Neural crest cell (in vitro differentiated cells): ENCODE measurements around the gene ZKSCAN4. TPM values are rescaled to one million over a fixed set of nuclear protein-coding genes. Genes with fewer than 3 reads are reported as not detected.
A peak's percentile ranks its signal among the peaks of the same experiment; 100 is the strongest.

Source experiments
- DNase-seq: peaks from one replicate; pipeline ENCODE4 v3.0.0; 2021; ENCODE audit warnings: low read depth, mixed read lengths, low spot score
- H3K27ac Mint-ChIP-seq: one replicate; pipeline ENCODE4 v1.8.0; 2021; ENCODE audit warnings: mild to moderate bottlenecking, mixed read lengths; ENCODE audit not compliant: unreplicated experiment
- H3K27me3 Mint-ChIP-seq: 2 replicates; pipeline ENCODE4 v1.8.0; 2021; ENCODE audit warnings: low read depth, mild to moderate bottlenecking, mixed read lengths
- H3K36me3 Mint-ChIP-seq: 2 replicates; pipeline ENCODE4 v1.8.0; 2021; ENCODE audit warnings: low read depth, mild to moderate bottlenecking, mixed read lengths
- H3K4me1 Mint-ChIP-seq: 2 replicates; pipeline ENCODE4 v1.8.0; 2021; ENCODE audit warnings: mixed read lengths
- H3K4me3 Mint-ChIP-seq: one replicate; pipeline ENCODE4 v1.8.0; 2021; ENCODE audit warnings: mild to moderate bottlenecking, mixed read lengths
- H3K9me3 Mint-ChIP-seq: 2 replicates; pipeline ENCODE4 v1.8.0; 2021; ENCODE audit warnings: mixed read lengths
- total RNA-seq: library from RNA; stranded (reverse); gene quantifications from 2 replicates; pipeline ENCODE4 v1.2.1, GENCODE V29; 2021
- TF ChIP-seq, protein P1 (sequence below): fragments of 200-600 bp; sonication (generic); conservative IDR thresholded peaks from 2 replicates; pipeline ENCODE4 v1.5.0; 2021; ENCODE audit warnings: antibody characterized with exemption, mild to moderate bottlenecking

The ZKSCAN4 gene
- total RNA-seq, 1 donor from 2014 or later = 7.9 TPM

DNA sequence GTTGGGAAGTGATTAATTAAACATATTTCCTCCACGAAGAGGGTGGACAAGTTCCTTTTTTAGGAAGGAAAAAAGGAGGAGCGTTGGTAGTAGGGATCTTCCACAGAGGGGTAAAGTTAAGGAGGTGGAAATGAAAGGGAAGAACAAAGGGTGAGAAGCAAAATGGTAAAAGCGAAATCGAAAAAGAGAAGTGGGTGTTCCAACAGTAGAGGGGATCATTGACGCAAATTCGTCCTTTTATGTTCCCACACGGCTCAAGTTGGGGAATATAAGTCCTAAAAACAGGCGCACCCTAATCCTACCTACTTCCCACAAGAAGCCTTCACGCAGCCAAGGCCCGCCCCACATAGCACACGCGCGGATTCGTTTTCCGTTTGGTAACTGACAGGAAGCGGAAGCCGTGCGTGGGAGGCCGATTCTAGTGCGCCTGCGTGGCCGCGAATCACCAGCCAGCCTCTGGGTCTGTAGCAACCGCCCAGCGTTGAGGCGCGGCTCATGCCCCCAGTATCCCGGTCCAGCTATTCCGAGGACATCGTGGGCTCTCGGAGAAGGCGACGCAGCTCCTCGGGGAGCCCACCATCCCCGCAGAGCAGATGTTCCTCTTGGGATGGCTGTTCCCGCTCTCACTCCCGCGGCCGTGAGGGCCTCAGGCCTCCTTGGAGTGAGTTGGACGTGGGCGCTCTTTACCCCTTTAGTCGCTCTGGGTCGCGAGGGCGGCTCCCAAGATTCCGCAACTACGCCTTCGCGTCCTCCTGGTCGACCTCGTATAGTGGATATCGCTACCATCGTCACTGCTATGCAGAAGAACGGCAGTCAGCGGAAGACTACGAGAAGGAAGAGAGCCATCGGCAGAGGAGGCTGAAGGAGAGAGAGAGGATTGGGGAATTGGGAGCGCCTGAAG lies 7.1 kb upstream of the ZKSCAN4 start, which contains the start of gene NKAPL:
NKAPL (plus strand) TSS at position 421 of the 901 bp plus-strand sequence; CDS start at position 496, 75 bp downstream.
- no peaks in the 10 kb centered on the region for H3K9me3 Mint-ChIP-seq
- DNase-seq = no peak
- no peak within 1 kb of the TSS for H3K4me3 Mint-ChIP-seq
- no peak within 1 kb of the TSS for H3K27ac Mint-ChIP-seq
- no peaks in the 10 kb centered on the region for H3K36me3 Mint-ChIP-seq
- H3K4me1 Mint-ChIP-seq = no peaks in the 10 kb centered on the region
- TF ChIP-seq, protein P1, sequence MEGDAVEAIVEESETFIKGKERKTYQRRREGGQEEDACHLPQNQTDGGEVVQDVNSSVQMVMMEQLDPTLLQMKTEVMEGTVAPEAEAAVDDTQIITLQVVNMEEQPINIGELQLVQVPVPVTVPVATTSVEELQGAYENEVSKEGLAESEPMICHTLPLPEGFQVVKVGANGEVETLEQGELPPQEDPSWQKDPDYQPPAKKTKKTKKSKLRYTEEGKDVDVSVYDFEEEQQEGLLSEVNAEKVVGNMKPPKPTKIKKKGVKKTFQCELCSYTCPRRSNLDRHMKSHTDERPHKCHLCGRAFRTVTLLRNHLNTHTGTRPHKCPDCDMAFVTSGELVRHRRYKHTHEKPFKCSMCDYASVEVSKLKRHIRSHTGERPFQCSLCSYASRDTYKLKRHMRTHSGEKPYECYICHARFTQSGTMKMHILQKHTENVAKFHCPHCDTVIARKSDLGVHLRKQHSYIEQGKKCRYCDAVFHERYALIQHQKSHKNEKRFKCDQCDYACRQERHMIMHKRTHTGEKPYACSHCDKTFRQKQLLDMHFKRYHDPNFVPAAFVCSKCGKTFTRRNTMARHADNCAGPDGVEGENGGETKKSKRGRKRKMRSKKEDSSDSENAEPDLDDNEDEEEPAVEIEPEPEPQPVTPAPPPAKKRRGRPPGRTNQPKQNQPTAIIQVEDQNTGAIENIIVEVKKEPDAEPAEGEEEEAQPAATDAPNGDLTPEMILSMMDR = no peak
- H3K27me3 Mint-ChIP-seq = peaks cover 42% of the 10 kb centered on the region

DNA sequence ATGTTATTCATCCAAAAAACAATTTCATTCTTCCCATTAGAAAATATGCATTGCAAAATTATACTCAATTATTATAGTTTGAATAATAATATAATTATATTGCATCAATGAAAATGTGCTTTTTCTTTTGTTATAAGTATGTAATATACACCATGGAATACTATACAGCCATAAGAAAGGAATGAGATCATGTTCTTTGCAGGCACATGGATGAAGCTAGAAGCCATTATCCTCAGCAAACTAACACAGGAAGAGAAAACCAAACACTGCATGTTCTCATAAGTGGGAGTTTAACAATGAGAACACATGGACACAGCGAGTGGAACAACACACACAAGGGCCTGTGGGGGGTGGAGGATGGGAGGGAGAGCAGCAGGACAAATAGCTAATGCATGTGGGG lies 5.0 kb upstream of the ZKSCAN4 start:
- no peaks in the 10 kb centered on the region for H3K9me3 Mint-ChIP-seq
- H3K36me3 Mint-ChIP-seq = peaks cover under 1% of the 10 kb centered on the region
- H3K27me3 Mint-ChIP-seq = peaks cover 26% of the 10 kb centered on the region
- DNase-seq = no peak
- no peak overlapping the region for H3K4me3 Mint-ChIP-seq
- H3K4me1 Mint-ChIP-seq = peaks cover 9% of the 10 kb centered on the region
- TF ChIP-seq, protein P1 = no peak
- no peak overlapping the region for H3K27ac Mint-ChIP-seq

DNA sequence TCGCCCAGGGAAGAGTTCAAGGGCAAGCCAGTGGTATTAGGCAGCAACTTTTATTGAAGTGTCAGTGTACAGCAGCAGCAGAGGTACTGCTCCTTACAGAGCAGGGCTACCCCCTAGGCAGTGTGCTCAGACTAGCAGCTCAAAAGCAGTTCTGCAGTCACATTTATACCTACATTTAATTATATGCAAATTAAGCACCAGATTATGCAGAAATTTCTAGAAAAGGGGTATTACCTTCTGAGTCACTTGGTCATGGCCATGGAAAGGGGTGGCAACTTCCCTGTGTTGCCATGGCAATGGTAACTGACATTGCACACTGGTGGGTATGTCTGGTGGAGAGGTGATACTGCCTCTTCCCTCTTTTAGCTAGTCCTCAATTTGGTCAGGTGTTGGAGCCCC lies 2.1 kb upstream of the ZKSCAN4 start:
- Mint-ChIP-seq H3K36me3 (peaks cover 4% of the 10 kb centered on the region), H3K4me3 (peak overlapping the region; percentile 58), H3K27me3 (peaks cover 5% of the 10 kb centered on the region), H3K27ac (no peak overlapping the region), H3K9me3 (no peaks in the 10 kb centered on the region), H3K4me1 (peaks cover 24% of the 10 kb centered on the region)
- TF ChIP-seq, protein P1 = no peak
- DNase-seq = no peak

DNA sequence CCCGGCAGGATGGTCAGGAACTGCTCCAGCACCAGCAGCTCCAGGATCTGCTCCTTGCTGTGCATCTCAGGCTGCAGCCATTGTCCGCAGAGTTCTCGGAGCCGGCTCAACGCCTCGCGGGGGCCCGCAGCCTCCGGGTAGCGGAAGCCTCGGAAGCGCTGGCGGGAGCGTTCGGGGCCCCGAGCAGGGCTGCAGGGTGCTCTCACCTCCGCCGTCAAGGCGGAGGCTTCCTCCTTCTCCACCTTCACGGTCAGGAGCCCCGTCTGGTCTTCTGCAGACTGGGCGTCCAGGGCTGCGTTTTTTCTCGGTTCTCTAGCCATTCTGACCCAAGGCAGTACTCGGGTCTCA lies 434 bp downstream of the ZKSCAN4 start:
- H3K9me3 Mint-ChIP-seq = no peaks in the 10 kb centered on the region
- DNase-seq = peak; percentile 5
- peak overlapping the region; percentile 89 for H3K27ac Mint-ChIP-seq
- H3K27me3 Mint-ChIP-seq = peaks cover 3% of the 10 kb centered on the region
- TF ChIP-seq, protein P1 = no peak
- H3K4me1 Mint-ChIP-seq = peaks cover 24% of the 10 kb centered on the region
- peaks cover 4% of the 10 kb centered on the region for H3K36me3 Mint-ChIP-seq
- H3K4me3 Mint-ChIP-seq = peak overlapping the region; percentile 100

DNA sequence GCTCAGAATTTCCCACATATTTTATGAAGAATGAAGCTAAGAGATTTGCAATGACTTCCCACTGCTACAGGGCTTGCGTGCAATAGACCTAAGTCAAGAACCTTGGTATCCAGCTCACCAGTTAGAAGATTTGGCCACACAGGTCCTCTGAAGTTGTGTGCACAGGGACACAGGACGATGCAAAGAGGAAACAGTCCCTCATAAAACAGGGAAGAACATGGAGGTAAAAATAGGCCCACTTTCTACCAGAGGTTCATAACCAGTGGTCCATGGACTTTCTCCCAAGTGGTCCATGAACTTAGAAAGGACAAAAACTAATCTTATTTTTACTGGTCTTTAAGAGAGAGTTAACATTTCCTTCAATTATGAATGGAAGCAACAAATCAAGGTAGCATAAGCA lies 1.3 kb downstream of the ZKSCAN4 start:
- no peaks in the 10 kb centered on the region for H3K9me3 Mint-ChIP-seq
- H3K27me3 Mint-ChIP-seq = peaks cover 3% of the 10 kb centered on the region
- TF ChIP-seq, protein P1 = no peak
- peak overlapping the region; percentile 88 for H3K4me3 Mint-ChIP-seq
- DNase-seq = no peak
- H3K36me3 Mint-ChIP-seq = peaks cover 8% of the 10 kb centered on the region
- H3K27ac Mint-ChIP-seq = no peak overlapping the region
- H3K4me1 Mint-ChIP-seq = peaks cover 24% of the 10 kb centered on the region
